Measurements from ENCODE around the gene MCF2L. TPM values are rescaled to one million over a fixed set of nuclear protein-coding genes. Genes with fewer than 3 reads are reported as not detected.
A peak's percentile ranks its signal among the peaks of the same experiment; 100 is the strongest.
"Not testable (repeated sequence)": the region's sequence is repeated elsewhere in the genome, so short reads cannot be mapped to it uniquely, and the experiment has no call there.

MCF2L gene
- polyA plus RNA-seq, 10 donors, result 18.2 to 31.6 (median 20.6) TPM

DNA sequence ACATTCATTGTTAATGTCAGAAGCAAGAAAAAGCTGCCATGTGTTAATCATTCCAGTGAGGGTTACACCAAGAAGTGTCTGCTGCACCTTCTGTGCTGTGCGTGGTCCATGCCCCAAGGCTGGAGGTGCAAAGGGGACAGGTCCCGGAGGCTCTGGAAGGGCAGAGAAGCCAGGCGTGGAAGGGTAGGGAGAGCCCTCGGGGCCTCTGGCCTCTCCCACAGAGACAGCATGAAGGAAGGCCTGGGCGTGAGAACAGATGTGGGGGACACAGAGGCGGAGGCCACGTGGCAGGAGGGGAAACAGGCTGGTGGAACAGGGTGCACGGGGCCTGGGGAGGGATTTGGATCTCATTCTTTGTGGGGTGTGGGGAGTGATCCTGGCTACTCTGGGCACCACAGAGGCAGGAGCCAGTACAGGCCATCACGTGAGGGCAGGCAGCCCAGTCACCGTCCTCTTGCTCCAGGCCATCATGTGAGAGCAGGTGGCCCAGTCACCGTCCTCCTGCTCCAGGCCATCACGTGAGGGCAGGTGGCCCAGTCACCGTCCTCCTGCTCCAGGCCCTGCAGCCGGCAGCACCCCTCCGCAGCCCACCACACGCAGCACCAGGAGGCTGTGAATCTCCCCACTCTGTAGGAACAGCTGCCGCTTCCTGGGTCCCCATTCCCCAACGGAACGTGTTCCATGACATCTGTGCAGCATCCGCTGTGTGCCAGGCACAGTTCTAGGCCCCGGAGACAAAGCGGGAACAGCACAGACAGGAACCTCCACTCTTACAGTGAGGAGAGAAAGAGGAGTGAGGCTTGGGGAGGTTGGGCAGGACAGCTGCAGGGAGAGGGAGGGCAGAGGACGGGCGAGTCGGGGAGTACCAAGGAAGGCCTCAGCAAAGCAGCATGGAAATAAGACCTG is 126.4 kb downstream of the MCF2L start:
- no peak for DNase-seq

DNA sequence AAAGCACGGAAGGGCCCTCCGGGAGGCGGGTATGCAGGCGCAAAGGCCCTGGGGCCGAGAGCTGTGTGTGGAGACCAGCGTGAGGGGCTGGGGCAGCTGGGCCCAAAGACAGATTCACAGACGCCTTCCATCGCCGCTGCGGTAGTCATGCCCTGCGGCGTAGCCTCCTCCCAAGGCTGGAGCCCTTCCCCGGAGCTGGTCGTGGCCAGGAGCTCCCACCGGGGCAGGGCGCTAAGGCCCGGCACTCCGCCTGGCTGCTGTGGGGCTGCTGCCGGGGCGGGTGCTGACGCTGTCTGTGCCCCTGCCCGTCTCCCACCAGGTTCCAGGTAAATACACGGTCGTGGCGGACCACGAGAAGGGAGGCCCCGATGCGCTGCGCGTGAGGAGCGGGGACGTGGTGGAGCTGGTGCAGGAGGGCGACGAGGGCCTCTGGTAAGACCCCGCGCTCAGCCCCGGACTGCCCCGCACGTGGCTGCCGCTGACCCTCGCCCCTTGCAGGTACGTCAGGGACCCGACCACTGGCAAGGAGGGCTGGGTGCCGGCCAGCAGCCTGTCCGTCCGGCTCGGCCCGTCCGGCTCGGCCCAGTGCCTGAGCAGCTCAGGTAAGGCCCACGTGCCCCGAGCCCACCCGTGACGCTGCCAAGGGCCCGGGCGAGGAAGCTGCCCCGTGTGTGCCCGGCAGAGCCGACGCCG is 127.2 kb downstream of the MCF2L start:
- DNase-seq, result no peak

GRCh38 chr13:113096745-113097305 is 127.8 kb downstream of the MCF2L start:
- DNase-seq, result no peak

GRCh38 chr13:113097651-113098050 is 128.6 kb downstream of the MCF2L start:
- no peak for DNase-seq

DNA sequence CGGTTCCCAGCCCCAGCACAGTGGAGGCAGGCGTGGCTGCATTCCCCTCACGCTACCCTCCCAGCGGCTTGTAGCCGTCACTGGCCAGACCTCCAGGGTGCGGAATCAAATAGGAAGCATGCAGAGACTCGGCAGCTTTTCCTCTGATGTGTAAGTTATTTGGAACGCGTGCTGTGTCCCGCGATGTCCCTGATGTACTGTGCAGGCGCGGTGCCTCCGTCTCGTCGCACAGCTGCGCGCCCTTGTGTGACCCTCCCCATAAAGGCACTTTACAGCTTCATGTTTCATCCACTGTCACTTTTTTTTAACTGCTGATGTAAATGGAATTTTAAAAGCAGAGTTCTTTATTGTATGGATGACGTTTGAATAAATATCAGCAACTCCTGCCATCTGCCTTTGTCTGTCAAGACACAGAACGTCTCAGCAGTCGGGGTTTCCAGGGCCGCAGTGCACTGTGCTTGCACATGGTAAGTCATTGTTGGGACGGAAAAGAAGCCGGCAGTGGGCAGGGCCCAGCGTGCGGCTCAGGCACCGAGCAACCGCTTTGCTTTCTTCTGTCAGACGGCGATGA is 129.2 kb downstream of the MCF2L start:
- DNase-seq, result peak; percentile 69 to 89 (median 84)

DNA sequence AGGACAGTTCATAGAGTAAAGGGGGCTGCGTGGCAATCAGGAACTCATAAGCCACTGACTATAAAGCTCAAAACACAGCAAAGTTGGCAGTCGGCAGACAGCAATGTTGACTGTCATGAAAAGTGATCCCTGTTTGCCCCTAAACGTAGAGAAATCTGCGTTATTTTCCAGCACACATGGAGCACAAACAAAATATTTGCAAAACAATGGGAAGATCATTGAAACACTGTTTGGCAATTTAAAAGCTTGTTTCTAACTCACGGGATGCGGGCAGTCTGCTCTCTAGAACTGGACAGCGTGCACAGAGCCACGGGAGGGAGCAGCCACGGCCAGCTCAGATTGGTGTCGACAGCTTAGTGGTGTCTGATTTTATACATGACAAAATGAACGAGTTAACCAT is 130.1 kb downstream of the MCF2L start:
- DNase-seq, result no peak

DNA sequence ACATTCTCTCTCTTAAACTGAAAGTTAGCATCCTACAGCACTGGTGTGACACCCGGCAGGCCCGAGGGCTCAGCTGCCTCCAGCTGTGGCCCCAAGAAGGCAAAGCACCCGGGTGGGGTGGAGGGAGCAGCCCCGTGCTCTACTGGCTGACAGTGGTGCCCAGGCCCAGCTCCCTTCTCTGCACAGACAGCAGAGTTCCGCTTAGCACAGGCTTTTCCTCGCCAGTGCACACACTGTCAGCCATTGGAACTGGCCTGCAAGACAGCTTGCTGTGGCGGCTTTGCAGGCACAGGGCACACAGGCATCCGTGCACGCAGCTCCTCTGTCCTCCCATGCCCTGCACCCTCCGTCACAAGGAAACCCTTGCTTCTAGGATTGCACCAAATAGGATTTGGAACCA is 133.3 kb downstream of the MCF2L start:
- DNase-seq, result not testable (repeated sequence)

- DNase-seq, result no peak
These were observed 133.7 kb downstream of the MCF2L start for GRCh38 chr13:113102727-113103126.

DNA sequence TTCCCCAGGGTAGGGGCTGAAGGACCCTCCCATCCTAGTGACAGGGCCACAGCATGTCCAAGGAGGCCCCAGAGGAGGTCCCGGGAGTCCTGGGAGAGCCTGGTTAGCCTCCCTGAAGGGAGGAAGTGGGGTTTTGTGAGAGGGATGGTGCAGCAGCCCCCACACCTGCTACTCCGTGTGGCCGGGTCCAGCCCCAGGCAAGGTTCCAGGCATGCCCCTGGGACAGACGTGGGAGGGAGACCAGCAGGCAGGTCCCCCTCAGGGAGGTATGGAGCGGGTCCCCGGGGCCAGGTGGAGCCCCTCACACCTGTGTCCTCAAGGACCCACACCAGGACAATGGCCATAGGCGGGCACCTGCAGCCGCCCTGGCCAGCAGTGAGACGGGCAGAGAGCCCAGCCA is 134.6 kb downstream of the MCF2L start:
- no peak for DNase-seq

DNA sequence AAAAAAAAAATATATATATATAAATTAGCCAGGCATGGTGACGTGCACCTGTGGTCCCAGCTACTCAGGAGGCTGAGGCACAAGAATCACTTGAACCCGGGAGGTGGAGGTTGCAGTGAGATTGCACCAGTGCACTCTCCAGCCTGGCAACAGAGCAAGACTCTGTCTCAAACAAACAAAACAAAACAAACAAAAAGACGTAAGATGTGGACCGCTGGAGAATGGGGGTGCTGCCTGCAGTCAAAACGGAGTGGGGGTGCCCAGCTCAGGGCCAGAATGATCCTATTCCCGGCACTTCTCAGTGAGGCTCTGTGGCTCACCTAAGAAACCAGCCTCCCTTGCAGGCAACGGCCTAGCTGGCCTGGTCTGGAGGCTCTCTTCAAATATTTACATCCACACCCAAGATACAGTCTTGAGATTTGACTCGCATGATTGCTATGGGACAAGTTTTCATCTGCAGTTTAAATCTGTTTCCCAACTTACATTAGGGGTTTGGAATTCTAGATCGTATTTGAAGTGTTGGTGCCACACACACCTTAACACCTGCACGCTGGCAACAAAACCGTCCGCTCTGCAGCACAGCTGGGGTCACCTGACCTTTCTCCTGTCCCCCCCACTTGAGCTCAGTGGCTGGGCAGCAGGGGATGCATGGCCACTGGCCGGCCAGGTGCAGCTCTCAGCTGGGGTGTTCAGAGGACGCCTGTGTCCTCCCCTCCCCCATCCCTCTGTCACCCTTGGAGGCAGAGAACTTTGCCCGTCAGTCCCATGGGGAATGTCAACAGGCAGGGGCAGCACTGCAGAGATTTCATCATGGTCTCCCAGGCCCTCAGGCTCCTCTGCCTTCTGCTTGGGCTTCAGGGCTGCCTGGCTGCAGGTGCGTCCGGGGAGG is 136.3 kb downstream of the MCF2L start, which contains the start of gene F7:
Gene F7 (plus strand): TSS at position 760 of the 889 bp plus-strand sequence. CDS start 51 bp downstream, at position 811.
- DNase-seq, result no peak

DNA sequence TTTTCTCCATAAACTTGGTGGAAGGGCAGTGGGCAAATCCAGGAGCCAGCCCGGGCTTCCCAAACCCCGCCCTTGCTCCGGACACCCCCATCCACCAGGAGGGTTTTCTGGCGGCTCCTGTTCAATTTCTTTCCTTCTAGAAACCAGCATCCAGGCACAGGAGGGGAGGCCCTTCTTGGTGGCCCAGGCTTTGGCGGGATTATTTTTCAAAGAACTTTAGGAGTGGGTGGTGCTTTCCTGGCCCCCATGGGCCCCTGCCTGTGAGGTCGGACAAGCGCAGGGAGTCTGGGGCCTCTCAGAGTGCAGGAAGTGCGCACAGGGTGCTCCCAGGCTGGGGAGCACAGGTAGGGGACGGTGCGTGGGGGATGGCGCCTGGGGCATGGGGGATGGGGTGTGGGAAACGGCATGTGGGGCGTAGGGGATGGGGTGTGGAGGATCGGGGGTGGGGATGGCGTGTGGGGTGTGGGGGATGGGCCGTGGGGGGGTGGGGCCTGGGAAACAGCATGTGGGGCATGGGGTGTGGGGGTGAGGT is 137.0 kb downstream of the MCF2L start:
- DNase-seq, result peak in 1 of 3 donors; percentile 33

DNA sequence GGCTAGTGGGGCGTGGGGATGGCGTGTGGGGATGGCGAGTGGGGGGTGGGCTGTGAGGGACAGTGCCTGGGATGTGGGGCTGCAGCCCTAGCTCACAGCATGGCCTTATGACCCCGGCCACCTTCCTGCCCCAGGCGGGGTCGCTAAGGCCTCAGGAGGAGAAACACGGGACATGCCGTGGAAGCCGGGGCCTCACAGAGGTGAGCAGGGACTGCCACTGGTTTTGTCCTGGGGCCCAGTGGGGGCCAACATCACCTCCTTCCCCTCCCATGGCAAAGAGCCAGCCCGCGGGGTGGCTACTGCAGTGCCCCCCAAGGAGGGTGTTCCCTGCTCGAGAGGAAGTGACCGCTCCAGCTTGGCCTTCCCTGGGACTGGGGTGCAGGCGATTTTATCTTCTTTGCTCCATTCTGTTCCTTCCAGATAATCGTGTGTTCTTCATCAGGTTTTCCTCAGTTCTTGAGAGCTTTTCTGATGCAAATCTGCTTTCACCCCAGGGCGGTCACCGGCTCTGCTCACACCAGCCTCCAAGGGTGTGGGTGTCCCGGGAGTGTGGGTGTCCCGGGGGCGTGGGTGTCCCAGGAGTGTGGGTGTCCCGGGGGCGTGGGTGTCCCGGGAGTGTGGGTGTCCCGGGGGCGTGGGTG is 137.8 kb downstream of the MCF2L start:
- peak in 1 of 3 donors; percentile 73 for DNase-seq

DNA sequence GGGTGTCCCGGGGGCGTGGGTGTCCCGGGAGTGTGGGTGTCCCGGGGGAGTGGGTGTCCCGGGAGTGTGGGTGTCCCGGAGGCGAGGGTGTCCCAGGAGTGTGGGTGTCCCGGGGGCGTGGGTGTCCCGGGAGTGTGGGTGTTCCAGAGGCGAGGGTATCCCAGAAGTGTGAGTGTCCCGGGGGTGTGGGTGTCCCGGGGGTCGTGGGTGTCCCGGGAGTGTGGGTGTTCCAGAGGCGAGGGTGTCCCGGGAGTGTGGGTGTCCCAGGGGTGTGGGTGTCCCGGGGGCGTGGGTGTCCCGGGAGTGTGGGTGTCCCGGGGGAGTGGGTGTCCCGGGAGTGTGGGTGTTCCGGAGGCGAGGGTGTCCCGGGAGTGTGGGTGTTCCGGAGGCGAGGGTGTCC is 139.5 kb downstream of the MCF2L start:
- DNase-seq, result not testable (repeated sequence)

DNA sequence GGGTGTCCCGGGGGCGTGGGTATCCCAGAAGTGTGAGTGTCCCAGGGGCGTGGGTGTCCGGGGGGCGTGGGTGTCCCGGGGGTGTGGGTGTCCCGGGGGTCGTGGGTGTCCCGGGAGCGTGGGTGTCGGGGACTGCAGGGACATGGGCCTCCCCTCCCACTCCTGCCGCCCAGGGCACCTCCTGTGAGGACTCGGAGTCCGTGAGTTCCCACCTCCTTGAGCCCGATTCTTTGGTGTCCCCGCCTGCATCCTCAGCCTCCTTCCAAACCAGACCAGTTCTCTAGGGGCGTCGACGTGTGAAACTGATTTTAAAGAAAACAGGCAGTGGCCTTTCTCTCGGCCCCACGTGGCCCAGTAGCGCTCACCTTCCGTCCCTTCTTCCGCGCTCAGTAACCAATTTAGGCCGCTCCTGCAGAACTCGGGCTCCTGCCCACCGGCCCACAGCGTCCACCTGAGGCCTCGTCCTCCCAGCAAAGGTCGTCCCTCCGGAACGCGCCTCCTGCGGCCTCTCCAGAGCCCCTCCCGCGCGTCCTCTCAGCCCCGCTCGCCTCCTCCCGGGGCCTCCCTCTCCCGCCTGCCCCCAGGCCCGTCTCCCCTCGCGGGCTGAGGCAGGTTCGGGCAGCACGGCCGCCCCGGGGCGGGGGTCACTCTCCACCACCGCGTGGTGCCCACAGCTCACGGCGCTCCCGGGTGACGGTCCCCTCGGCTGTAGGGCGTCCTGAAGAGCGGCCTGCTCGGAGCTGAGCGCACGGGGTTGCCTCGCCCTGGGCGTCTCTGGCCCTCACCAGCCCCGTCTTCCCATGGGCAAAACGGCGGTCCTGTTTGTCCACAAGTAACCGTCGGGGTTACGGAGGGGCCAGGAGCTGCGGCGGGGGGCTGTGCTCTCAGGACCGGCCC is 140.4 kb downstream of the MCF2L start:
- peak in 1 of 3 donors; percentile 78 for DNase-seq

DNA sequence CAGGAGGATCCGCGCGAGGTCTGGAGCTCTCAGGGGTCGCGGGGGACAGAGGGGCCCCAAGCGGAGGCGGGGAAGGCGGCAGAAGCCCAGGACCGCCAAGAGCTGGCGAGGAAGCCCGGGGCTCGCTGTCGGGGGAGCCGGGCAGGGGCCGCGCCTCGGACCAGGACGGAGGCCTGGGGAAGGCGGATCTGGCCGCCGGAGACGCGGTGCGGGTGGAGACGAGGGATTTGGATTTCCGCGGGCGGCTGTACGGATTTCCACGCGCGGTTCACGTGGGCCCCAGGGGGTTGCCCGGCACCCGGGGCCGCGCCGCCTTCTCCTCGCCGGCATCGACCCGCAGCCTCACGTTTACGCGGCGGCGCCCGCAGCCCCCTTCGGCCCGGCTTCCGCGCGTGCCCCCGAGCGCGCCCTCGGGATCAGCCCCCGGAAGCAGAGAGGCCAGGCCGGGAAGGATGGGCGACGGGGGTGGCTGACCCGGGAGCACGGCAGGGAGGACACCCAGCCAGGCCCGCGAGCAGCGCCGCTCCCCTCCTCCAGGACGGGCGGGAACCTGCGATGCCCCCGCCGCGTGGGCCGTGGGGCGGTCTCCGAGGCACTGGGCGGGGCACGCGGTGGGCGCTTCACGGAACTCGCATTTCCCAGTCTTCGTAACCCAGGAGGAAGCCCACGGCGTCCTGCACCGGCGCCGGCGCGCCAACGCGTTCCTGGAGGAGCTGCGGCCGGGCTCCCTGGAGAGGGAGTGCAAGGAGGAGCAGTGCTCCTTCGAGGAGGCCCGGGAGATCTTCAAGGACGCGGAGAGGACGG is 141.2 kb downstream of the MCF2L start:
- peak in 1 of 3 donors; percentile 76 for DNase-seq

DNA sequence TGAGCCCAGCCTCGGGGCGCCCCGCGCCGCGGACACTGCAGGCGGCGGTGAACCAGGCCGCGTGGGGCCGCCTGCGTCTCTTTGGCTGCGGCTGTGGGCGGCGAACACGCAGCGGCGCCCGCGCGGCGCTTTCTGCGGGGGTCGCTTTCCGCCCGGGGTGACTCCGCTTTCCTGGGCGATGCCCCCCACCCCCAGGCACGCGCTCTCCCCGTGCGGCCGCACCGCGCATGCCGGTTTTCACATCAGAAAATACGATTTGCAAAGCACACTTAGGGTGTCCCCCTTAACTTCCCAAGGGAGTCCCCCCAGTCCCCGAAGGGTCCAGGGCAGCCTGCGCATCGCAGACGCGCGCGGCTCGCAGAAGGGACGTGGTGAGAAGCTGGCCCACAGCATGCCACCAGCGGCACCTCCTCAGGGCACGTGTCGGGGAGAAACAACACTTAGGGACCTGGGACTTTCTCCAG is 141.9 kb downstream of the MCF2L start:
- peak in 1 of 3 donors; percentile 57 for DNase-seq

DNA sequence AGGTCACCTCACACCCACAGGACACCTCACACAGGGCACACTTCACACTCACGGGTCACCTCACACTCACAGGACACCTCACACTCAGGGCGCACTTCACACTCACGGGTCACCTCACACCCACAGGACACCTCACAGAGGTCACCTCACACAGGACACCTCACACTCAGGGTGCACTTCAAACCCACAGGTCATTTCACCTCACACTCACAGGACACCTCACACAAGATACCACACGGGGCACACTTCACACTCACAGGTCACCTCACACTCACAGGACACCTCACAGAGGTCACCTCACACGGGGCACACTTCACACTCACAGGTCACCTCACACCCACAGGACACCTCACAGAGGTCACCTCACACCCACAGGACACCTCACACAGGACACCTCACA is 142.8 kb downstream of the MCF2L start:
- DNase-seq, result not testable (repeated sequence)

DNA sequence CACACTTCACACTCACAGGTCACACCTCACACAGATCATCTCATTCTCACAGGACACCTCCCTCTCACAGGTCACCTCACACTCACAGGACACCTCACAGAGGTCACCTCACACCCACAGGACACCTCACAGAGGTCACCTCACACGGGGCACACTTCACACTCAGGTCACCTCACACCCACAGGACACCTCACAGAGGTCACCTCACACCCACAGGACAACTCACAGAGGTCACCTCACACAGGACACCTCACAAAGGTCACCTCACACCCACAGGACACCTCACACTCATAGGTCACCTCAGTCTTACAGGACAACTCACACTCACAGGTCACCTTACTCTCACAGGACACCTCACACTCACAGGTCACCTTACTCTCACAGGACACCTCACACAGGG is 143.5 kb downstream of the MCF2L start:
- not testable (repeated sequence) for DNase-seq
